Ascending aorta (tissue), 2 donors: ENCODE measurements around the gene USP3. TPM values are rescaled to one million over a fixed set of nuclear protein-coding genes. Genes with fewer than 3 reads are reported as not detected.

ENCODE experiments used
- DNase-seq, 2 donors: peaks; one replicate each; pipeline ENCODE4 v3.0.0-alpha.2; 2019; ENCODE audit warnings: low spot score in 2 of 2
- H3K27ac ChIP-seq, 2 donors: fragments of 200-600 bp; sonication (generic); one replicate each; pipeline ENCODE4 v1.5.1; 2016 to 2017; ENCODE audit warnings: mild to moderate bottlenecking in 1 of 2
- H3K27me3 ChIP-seq: fragments of 200-600 bp; sonication (generic); one replicate; pipeline ENCODE4 v1.5.1; 2017
- H3K36me3 ChIP-seq, 2 donors: fragments of 200-600 bp; sonication (generic); one replicate each; pipeline ENCODE4 v1.5.1; 2016
- H3K4me1 ChIP-seq, 2 donors: fragments of 200-600 bp; sonication (generic); one replicate each; pipeline ENCODE4 v1.5.1; 2016 to 2017; ENCODE audit warnings: mild to moderate bottlenecking in 1 of 2
- H3K4me3 ChIP-seq, 2 donors: fragments of 200-600 bp; sonication (generic); one replicate each; pipeline ENCODE4 v1.5.1; 2016 to 2017; ENCODE audit warnings: mild to moderate bottlenecking in 1 of 2
- H3K9me3 ChIP-seq, 2 donors: fragments of 200-600 bp; sonication (generic); one replicate each; pipeline ENCODE4 v1.5.1; 2016
- intact Hi-C: fragments of 100-400 bp; cut with DNase I; formaldehyde crosslinking; loops from one replicate; pipeline ENCODE4 v1.15.1; 2023
- total RNA-seq: library from RNA; depleted of rRNA; stranded (reverse); fragments of >200 nt; gene quantifications from one replicate; pipeline ENCODE4 v1.1.0, GENCODE V29; 2016
- TF ChIP-seq, protein P1 (sequence below), 3 experiments: fragments of 200-600 bp in 2 of 3; fragments of 450-650 bp in 1 of 3; sonication (generic) in 2 of 3; IDR thresholded peaks; one replicate each; pipeline ENCODE4 v1.5.1; 2016 to 2019; ENCODE audit warnings: antibody characterized with exemption in 3 of 3, mild to moderate bottlenecking in 1 of 3, moderate library complexity in 1 of 3

The USP3 gene
- total RNA-seq, 1 donor from 2014 or later = 61.9 TPM

- peaks cover 0 to 22% of the 10 kb centered on the region in 2 donors for H3K4me1 ChIP-seq
- intact Hi-C loops = loop anchor here (5.0 kb wide), 1 partner anchor 116 kb away; no protein-coding TSS in a partner anchor
- peaks cover 0 to 12% of the 10 kb centered on the region in 2 donors for H3K36me3 ChIP-seq
- TF ChIP-seq, protein P1, sequence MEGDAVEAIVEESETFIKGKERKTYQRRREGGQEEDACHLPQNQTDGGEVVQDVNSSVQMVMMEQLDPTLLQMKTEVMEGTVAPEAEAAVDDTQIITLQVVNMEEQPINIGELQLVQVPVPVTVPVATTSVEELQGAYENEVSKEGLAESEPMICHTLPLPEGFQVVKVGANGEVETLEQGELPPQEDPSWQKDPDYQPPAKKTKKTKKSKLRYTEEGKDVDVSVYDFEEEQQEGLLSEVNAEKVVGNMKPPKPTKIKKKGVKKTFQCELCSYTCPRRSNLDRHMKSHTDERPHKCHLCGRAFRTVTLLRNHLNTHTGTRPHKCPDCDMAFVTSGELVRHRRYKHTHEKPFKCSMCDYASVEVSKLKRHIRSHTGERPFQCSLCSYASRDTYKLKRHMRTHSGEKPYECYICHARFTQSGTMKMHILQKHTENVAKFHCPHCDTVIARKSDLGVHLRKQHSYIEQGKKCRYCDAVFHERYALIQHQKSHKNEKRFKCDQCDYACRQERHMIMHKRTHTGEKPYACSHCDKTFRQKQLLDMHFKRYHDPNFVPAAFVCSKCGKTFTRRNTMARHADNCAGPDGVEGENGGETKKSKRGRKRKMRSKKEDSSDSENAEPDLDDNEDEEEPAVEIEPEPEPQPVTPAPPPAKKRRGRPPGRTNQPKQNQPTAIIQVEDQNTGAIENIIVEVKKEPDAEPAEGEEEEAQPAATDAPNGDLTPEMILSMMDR (IDR thresholded peaks at IDR 0.05) = no peak
- no peaks in the 10 kb centered on the region for H3K9me3 ChIP-seq
- no peak overlapping the region for H3K4me3 ChIP-seq
- H3K27me3 ChIP-seq = no peaks in the 10 kb centered on the region
- DNase-seq = no peak
- peak overlapping the region in 1 of 2 donors; percentile 22 for H3K27ac ChIP-seq
Measured at GRCh38 chr15:63603516-63603915, 99.1 kb downstream of the USP3 start.

DNA sequence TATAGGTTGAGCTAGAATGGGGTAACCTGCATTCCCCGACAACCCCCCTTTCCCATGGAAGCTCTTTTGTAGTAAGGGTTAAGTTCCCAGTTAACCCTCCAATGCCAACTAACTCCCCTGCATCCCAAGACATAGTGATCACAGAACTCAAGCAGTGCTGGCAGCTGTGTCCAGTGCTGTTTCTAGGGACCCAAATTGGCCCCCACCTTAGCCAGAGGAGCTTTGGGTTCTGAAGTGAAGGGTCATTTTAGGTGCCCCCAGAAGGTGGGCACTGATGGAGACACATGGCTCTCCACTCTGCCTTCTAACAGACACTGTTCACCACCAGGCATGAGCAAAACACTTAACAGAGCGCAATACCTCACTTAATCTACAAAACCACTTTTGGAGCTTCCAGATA is 99.9 kb downstream of the USP3 start:
- peaks cover 2 to 20% of the 10 kb centered on the region in 2 donors for H3K36me3 ChIP-seq
- intact Hi-C loops = loop anchor here (5.0 kb wide), 1 partner anchor 117 kb away; no protein-coding TSS in a partner anchor
- H3K27ac ChIP-seq = no peak overlapping the region
- no peak overlapping the region for H3K4me3 ChIP-seq
- DNase-seq = no peak
- TF ChIP-seq, protein P1 (IDR thresholded peaks at IDR 0.05) = no peak
- no peaks in the 10 kb centered on the region for H3K27me3 ChIP-seq
- no peaks in the 10 kb centered on the region for H3K9me3 ChIP-seq
- H3K4me1 ChIP-seq = peaks cover 0 to 16% of the 10 kb centered on the region in 2 donors

DNA sequence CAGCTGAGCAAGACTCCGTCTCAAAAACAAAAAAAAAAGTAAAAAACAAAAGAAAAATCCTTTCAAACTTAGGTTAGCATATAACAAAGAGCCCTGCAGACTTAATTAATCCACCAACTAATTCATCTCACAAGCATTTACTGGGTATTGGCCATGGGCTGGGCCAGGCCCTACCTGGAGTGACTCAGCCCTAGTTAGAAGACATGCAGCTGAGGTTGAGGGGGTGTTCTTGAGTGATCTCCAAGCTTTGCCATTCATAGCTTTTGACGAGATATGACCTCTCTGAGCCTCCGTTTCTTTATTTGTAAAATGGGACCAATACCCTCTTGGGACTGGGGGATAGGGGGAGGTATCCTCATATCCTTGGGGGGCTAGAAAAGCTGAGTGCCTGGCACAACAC is 100.6 kb downstream of the USP3 start:
- Histone ChIP-seq H3K27ac (peak overlapping the region in 1 of 2 donors; percentile 9), H3K36me3 (peaks cover 4 to 21% of the 10 kb centered on the region in 2 donors)

DNA sequence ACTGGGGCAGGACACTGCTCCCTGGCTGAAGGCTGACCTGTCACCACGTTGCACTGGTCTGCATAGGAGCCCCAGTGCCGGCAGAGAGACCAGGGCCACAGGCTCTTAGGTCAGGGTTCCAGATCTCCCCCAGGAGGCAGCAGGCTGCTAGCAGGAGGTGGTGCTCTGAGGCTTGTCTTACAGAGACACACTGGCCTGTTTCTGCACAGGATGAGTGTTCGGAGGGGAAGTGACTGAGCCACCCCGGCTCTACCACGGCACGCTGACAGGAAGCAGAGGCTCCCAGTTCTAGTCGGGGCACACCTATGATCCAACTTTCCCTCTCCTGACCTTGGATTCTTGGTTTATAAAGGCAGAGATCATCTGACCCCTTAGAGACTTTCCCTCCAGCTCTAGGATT is 101.4 kb downstream of the USP3 start:
- DNase-seq = no peak
- TF ChIP-seq, protein P1 (IDR thresholded peaks at IDR 0.05) = no peak
- peaks cover 4 to 21% of the 10 kb centered on the region in 2 donors for H3K36me3 ChIP-seq
- H3K9me3 ChIP-seq = no peaks in the 10 kb centered on the region
- no peak overlapping the region for H3K4me3 ChIP-seq
- peaks cover 0 to 20% of the 10 kb centered on the region in 2 donors for H3K4me1 ChIP-seq
- intact Hi-C loops = no loop called here
- peak overlapping the region in 1 of 2 donors; percentile 9 for H3K27ac ChIP-seq
- no peaks in the 10 kb centered on the region for H3K27me3 ChIP-seq

More for the DNA sequence above, 100.6 kb downstream of the USP3 start:
- intact Hi-C loops = no loop called here
- TF ChIP-seq, protein P1 (IDR thresholded peaks at IDR 0.05) = no peak
- H3K4me1 ChIP-seq = peaks cover 0 to 14% of the 10 kb centered on the region in 2 donors
- H3K4me3 ChIP-seq = no peak overlapping the region
- H3K9me3 ChIP-seq = no peaks in the 10 kb centered on the region
- no peaks in the 10 kb centered on the region for H3K27me3 ChIP-seq
- no peak for DNase-seq

- no peak overlapping the region for H3K4me3 ChIP-seq
- no peak for DNase-seq
- H3K27ac ChIP-seq = peak overlapping the region in 1 of 2 donors; percentile 9
- H3K9me3 ChIP-seq = no peaks in the 10 kb centered on the region
- intact Hi-C loops = no loop called here
- TF ChIP-seq, protein P1 (IDR thresholded peaks at IDR 0.05) = no peak
- peaks cover 4 to 22% of the 10 kb centered on the region in 2 donors for H3K36me3 ChIP-seq
- no peaks in the 10 kb centered on the region for H3K27me3 ChIP-seq
- peaks cover 0 to 18% of the 10 kb centered on the region in 2 donors for H3K4me1 ChIP-seq
Measured at GRCh38 chr15:63606308-63606707, 101.9 kb downstream of the USP3 start.

GRCh38 chr15:63608989-63609388 is 104.6 kb downstream of the USP3 start:
- Histone ChIP-seq H3K4me3 (no peak overlapping the region), H3K4me1 (peaks cover 0 to 11% of the 10 kb centered on the region in 2 donors), H3K36me3 (peaks cover 17 to 34% of the 10 kb centered on the region in 2 donors), H3K27ac (no peak overlapping the region), H3K9me3 (no peaks in the 10 kb centered on the region), H3K27me3 (no peaks in the 10 kb centered on the region)
- no peak for DNase-seq
- TF ChIP-seq, protein P1 (IDR thresholded peaks at IDR 0.05) = no peak
- intact Hi-C loops = no loop called here
